A549 (cell line): ENCODE results near the gene BABAM1. TPM values are rescaled to one million over a fixed set of nuclear protein-coding genes. Genes with fewer than 3 reads are reported as not detected.
A peak's percentile ranks its signal among the peaks of the same experiment; 100 is the strongest.

Experiments
- ATAC-seq, 2 experiments: fragments of 200-7000 bp in 1 of 2; fragments of >200 bp in 1 of 2; cut with Nextera tagmentation in 1 of 2; cut with Tn5 transposase in 1 of 2; 3 replicates each; pipeline versions ENCODE4 v1.8.0 to v1.9.1; 2018 to 2020; ENCODE audit warnings: mild to moderate bottlenecking in 1 of 2, moderate library complexity in 1 of 2
- CTCF ChIA-PET: fragments of 300-600 bp; sonication (Branson Sonifier 250); formaldehyde crosslinking; extraction: SDS; loops from one replicate; lab custom pipeline; 2021; ENCODE audit warnings: antibody characterized with exemption, inconsistent platforms; lab: Yijun Ruan, JAX
- POLR2A ChIA-PET: fragments of 350-600 bp; formaldehyde crosslinking; extraction: SDS; loops from one replicate; lab custom pipeline; 2021; ENCODE audit warnings: antibody characterized with exemption, inconsistent platforms; lab: Yijun Ruan, JAX
- DNase-seq, 2 experiments: peaks; one replicate each; pipeline versions ENCODE4 v3.0.0 to v3.0.0-alpha.2; 2011 to 2016; ENCODE audit warnings: low read depth in 1 of 2, low spot score in 1 of 2
- FAIRE-seq: peaks from 2 replicates; lab custom pipeline; 2011; peaks lifted over from hg19 to GRCh38; lab: Jason Lieb, UNC
- H3K27ac ChIP-seq, 2 experiments: fragments of >200 bp; sonication (Bioruptor Twin); formaldehyde crosslinking; 3 replicates each; pipeline ENCODE4 v1.5.1; 2016 to 2017
- H3K4me1 ChIP-seq: fragments of >200 bp; sonication (Bioruptor Twin); formaldehyde crosslinking; 3 replicates; pipeline ENCODE4 v1.6.1; 2016
- H3K4me2 ChIP-seq: fragments of >200 bp; sonication (Bioruptor Twin); formaldehyde crosslinking; 3 replicates; pipeline ENCODE4 v1.6.1; 2016
- H3K4me3 ChIP-seq: fragments of >200 bp; sonication (Bioruptor Twin); formaldehyde crosslinking; 3 replicates; pipeline ENCODE4 v1.5.1; 2016
- H3K9me3 ChIP-seq: fragments of >200 bp; sonication (Bioruptor Twin); formaldehyde crosslinking; 3 replicates; pipeline ENCODE4 v1.6.1; 2016
- CHD2 ChIP-seq: fragments of 150-350 bp; IDR thresholded peaks from 2 replicates; pipeline ENCODE4 v1.6.1; 2014; ENCODE audit warnings: low read length; ENCODE audit not compliant: partially characterized antibody
- ESRRA ChIP-seq: fragments of 150-350 bp; IDR thresholded peaks from 2 replicates; pipeline ENCODE4 v1.6.1; 2014; ENCODE audit warnings: mild to moderate bottlenecking, low read length, borderline replicate concordance
- HDAC2 ChIP-seq: fragments of 200-600 bp; sonication (generic); IDR thresholded peaks from 2 replicates; pipeline ENCODE4 v1.6.1; 2016
- HOXB13 ChIP-seq: fragments of 250-450 bp; sonication (Bioruptor Pico); IDR thresholded peaks from 2 replicates; pipeline ENCODE4 v1.5.0; 2020; ENCODE audit warnings: low read depth, mild to moderate bottlenecking, moderate library complexity
- HOXB5 ChIP-seq: fragments of 250-450 bp; sonication (Bioruptor Pico); IDR thresholded peaks from 2 replicates; pipeline ENCODE4 v1.5.0; 2020; ENCODE audit warnings: mild to moderate bottlenecking, moderate library complexity
- KDM5A ChIP-seq: fragments of 200-600 bp; sonication (generic); IDR thresholded peaks from 2 replicates; pipeline ENCODE4 v1.6.1; 2016; ENCODE audit warnings: antibody characterized with exemption, mild to moderate bottlenecking
- MAFK ChIP-seq: fragments of 450-650 bp; IDR thresholded peaks from 2 replicates; pipeline ENCODE4 v1.6.1; 2014; ENCODE audit not compliant: partially characterized antibody
- MAX ChIP-seq: IDR thresholded peaks from 2 replicates; pipeline ENCODE4 v1.6.1; 2012
- NFE2L2 ChIP-seq: fragments of 150-350 bp; conservative IDR thresholded peaks from 2 replicates; pipeline ENCODE4 v1.6.1; 2014; ENCODE audit warnings: low read length
- NR3C1 ChIP-seq: fragments of >200 bp; sonication (Bioruptor Twin); formaldehyde crosslinking; IDR thresholded peaks from 3 replicates; pipeline ENCODE4 v1.6.1; 2017
- PBX3 ChIP-seq: IDR thresholded peaks from 2 replicates; pipeline ENCODE4 v1.6.1; 2012
- POLR2A ChIP-seq: IDR thresholded peaks from 2 replicates; pipeline ENCODE4 v1.6.1; 2012; ENCODE audit warnings: mild to moderate bottlenecking, low read length
- RAD21 ChIP-seq, 2 experiments: fragments of >200 bp in 1 of 2; sonication (Bioruptor Twin) in 1 of 2; formaldehyde crosslinking in 1 of 2; IDR thresholded peaks in 1 of 2; conservative IDR thresholded peaks in 1 of 2; 2 replicates in 1 of 2; 3 replicates in 1 of 2; pipeline ENCODE4 v1.6.1; 2012 to 2018; ENCODE audit warnings: inconsistent platforms in 1 of 2
- RNF2 ChIP-seq: fragments of 200-600 bp; sonication (generic); IDR thresholded peaks from 2 replicates; pipeline ENCODE4 v1.6.1; 2016; ENCODE audit warnings: low read depth, mild to moderate bottlenecking, antibody characterized with exemption, moderate library complexity, borderline replicate concordance
- SREBF2 ChIP-seq: fragments of 450-650 bp; IDR thresholded peaks from 2 replicates; pipeline ENCODE4 v1.6.1; 2014; ENCODE audit warnings: mild to moderate bottlenecking, moderate library complexity
- ZNF302 ChIP-seq: fragments of 250-450 bp; sonication (Bioruptor Pico); IDR thresholded peaks from 2 replicates; pipeline ENCODE4 v1.9.0; 2021; ENCODE audit warnings: inconsistent platforms, mild to moderate bottlenecking, moderate library complexity
- ZSCAN20 ChIP-seq: fragments of 250-450 bp; sonication (Bioruptor Pico); IDR thresholded peaks from 2 replicates; pipeline ENCODE4 v1.8.0; 2022; ENCODE audit warnings: mild to moderate bottlenecking, moderate library complexity
- WGBS: methylation state at CpG from one replicate; pipeline ENCODE4 v1.1.6; 2017; ENCODE audit errors: missing lambda C conversion rate; 5-methylcytosine and 5-hydroxymethylcytosine counted together
- polyA plus RNA-seq, 4 experiments: library from polyadenylated mRNA; depleted of rRNA in 3 of 4; stranded (reverse); fragments of >200 nt; fragmentation: RNase III in 1 of 4; extraction: RNeasy Plus Mini Kit Qiagen cat#74134 plus additional on column Dnase treatment in 1 of 4; gene quantifications; 2 replicates in 3 of 4; 3 replicates in 1 of 4; pipeline ENCODE4 v1.2.3, GENCODE V29; 2011 to 2017

The BABAM1 gene
- polyA plus RNA-seq, 2 of the 4 experiments (the other 2 are of a cell fraction): 56.0 to 67.6 TPM

- no peak overlapping the region for H3K27ac ChIP-seq
- no peaks in the 10 kb centered on the region for H3K4me1 ChIP-seq
- no peaks in the 10 kb centered on the region for H3K9me3 ChIP-seq
- ChIA-PET POLR2A (no interaction called here), CTCF (interaction anchor here (1.0 to 1.1 kb wide), 3 partner anchors 25 to 81 kb away, joined by 3 to 4 read pairs (median 3); no protein-coding TSS in a partner anchor)
- TF ChIP-seq CHD2 (no peak), HDAC2 (no peak), NFE2L2 (no peak), MAX (no peak), KDM5A (no peak)
- no peak overlapping the region for H3K4me2 ChIP-seq
- WGBS: 90% methylated on average over 3 of the region's 11 CpGs
- H3K4me3 ChIP-seq: no peak overlapping the region
- ATAC-seq (no peak), DNase-seq (no peak), FAIRE-seq (no peak)
Observed at GRCh38 chr19:17286263-17286662, 19.0 kb downstream of the BABAM1 start.

- 83% methylated on average over 9 of the region's 9 CpGs for WGBS
- Histone ChIP-seq H3K4me2 (no peak overlapping the region), H3K9me3 (no peaks in the 10 kb centered on the region), H3K4me3 (no peak overlapping the region), H3K4me1 (0 out of 3 replicates have a peak, but pooled peaks cover 2% of the 10 kb centered on the region), H3K27ac (no peak overlapping the region)
- no peak for ATAC-seq
- POLR2A ChIA-PET: no interaction called here
- TF ChIP-seq PBX3 (no peak), RAD21 (conservative IDR thresholded peaks at IDR 0.05 in 1 of 2, IDR thresholded peaks at IDR 0.05 in 1 of 2) (no peak), MAFK (no peak), RNF2 (no peak), NFE2L2 (no peak), ZSCAN20 (no peak), ZNF302 (CRISPR knock-in tag) (no peak), SREBF2 (no peak), NR3C1 (no peak), HOXB13 (CRISPR knock-in tag) (no peak), ESRRA (no peak), POLR2A (no peak)
- TF ChIP-seq, all 56 proteins: peak for 0
- DNase-seq (no peak), FAIRE-seq (no peak)
- CTCF ChIA-PET: interaction anchor here (0.6 to 1.1 kb wide), 2 partner anchors 15 to 25 kb away, joined by 3 read pairs; no protein-coding TSS in a partner anchor
Observed at GRCh38 chr19:17286752-17287151, 19.5 kb downstream of the BABAM1 start.

GRCh38 chr19:17289489-17289888 is 22.2 kb downstream of the BABAM1 start:
- DNase-seq (peak; percentile 89 to 91), FAIRE-seq (no peak), ATAC-seq (peak; percentile 47 to 50; a peak in 4 of 6 replicates)
- no peaks in the 10 kb centered on the region for H3K9me3 ChIP-seq
- POLR2A ChIA-PET: no interaction called here
- H3K4me3 ChIP-seq: no peak overlapping the region
- peaks cover 13% of the 10 kb centered on the region; the same call in 2 of the 3 replicates for H3K4me1 ChIP-seq
- H3K27ac ChIP-seq: 0 out of 6 replicates have a peak overlapping the region, but pooled peaks of 1 of the 2 experiments have one; percentile 41
- CTCF ChIA-PET: interaction anchor here (1.3 to 9.0 kb wide), 3 partner anchors 16 to 30 kb away, joined by 3 to 98 read pairs (median 10); partner anchors contain the start of genes ABHD8, DDA1 and MRPL34
- TF ChIP-seq MAFK (no peak), HOXB5 (CRISPR knock-in tag) (no peak), PBX3 (peak; percentile 85)
- peak overlapping the region; percentile 63 for H3K4me2 ChIP-seq
- 21% methylated on average over 9 of the region's 22 CpGs for WGBS
